GM20000 (cell line): ENCODE results near the gene RBM45.

ENCODE experiments used
- DNase-seq: peaks from one replicate; pipeline ENCODE4 v3.0.0; 2012; ENCODE audit warnings: low spot score
- TF ChIP-seq, protein P1 (sequence below): IDR thresholded peaks from 2 replicates; pipeline ENCODE4 v1.5.1; 2012; ENCODE audit warnings: mild to moderate bottlenecking, control low read depth; ENCODE audit errors: extremely low read depth, missing control alignments

RBM45 gene

DNA sequence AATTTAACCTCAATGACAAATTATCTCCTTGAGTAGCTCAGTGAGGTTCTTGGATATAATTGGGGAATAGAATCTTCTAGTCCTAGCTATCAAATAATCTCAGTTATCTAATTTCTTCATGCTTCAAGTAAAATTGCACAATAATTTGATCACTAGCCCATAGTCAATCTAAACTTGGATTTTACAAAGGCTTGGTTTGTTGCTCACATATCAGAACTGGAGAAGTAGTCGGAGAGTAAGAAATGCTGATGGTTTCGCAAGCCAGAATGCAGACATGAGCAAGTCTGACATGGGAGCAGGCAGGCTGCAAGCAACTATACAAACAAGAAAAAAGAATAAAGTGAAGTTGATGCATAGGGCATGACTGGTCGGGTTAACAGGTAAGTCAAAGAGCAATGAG is 28.0 kb upstream of the RBM45 start:
- TF ChIP-seq, protein P1, sequence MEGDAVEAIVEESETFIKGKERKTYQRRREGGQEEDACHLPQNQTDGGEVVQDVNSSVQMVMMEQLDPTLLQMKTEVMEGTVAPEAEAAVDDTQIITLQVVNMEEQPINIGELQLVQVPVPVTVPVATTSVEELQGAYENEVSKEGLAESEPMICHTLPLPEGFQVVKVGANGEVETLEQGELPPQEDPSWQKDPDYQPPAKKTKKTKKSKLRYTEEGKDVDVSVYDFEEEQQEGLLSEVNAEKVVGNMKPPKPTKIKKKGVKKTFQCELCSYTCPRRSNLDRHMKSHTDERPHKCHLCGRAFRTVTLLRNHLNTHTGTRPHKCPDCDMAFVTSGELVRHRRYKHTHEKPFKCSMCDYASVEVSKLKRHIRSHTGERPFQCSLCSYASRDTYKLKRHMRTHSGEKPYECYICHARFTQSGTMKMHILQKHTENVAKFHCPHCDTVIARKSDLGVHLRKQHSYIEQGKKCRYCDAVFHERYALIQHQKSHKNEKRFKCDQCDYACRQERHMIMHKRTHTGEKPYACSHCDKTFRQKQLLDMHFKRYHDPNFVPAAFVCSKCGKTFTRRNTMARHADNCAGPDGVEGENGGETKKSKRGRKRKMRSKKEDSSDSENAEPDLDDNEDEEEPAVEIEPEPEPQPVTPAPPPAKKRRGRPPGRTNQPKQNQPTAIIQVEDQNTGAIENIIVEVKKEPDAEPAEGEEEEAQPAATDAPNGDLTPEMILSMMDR: no peak
- DNase-seq: no peak

DNA sequence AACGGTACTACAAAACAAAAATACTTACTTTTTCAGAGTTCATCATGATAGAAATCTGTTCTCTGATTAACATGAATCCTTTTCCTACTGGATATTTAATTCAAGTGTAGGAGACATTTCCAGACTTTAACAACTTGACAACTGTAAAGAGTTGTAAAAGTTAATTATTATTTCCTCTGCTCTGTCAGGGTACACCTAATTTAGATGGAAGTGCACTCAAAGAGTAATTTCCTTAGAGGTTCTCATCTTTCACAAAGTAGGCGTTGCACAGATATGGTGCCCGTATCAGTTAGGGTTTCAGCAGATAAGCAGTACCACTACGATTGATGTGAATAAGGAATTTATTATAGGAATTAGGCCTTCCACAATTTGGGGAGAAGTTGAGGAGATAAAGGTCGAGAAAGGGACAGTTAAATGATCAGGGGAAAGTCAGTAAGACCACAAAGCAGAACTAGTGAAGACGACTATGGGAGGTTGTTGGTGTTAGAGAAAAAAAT is 23.4 kb upstream of the RBM45 start:
- TF ChIP-seq, protein P1: no peak

DNA sequence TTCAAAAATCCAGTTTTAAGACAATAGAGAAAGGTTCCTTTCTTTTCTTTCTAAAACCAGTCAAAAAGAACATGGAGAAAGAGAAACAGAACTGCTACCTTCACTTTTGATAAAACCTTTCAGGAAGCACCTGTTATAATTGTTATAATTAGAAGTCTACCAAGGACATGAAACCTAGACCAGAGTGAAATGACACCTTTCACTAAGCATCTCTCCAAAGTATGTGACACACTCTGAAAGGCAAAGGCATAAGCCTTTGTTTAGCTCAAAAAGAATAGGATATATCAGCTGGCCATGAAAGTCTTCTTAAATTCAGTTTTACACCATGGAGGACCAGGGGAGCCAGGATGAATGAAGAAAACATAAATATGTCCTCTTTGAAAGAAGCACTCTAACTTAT is 18.8 kb upstream of the RBM45 start:
- TF ChIP-seq, protein P1: no peak
- no peak for DNase-seq

More for the DNA sequence above, 23.4 kb upstream of the RBM45 start:
- DNase-seq: no peak

DNA sequence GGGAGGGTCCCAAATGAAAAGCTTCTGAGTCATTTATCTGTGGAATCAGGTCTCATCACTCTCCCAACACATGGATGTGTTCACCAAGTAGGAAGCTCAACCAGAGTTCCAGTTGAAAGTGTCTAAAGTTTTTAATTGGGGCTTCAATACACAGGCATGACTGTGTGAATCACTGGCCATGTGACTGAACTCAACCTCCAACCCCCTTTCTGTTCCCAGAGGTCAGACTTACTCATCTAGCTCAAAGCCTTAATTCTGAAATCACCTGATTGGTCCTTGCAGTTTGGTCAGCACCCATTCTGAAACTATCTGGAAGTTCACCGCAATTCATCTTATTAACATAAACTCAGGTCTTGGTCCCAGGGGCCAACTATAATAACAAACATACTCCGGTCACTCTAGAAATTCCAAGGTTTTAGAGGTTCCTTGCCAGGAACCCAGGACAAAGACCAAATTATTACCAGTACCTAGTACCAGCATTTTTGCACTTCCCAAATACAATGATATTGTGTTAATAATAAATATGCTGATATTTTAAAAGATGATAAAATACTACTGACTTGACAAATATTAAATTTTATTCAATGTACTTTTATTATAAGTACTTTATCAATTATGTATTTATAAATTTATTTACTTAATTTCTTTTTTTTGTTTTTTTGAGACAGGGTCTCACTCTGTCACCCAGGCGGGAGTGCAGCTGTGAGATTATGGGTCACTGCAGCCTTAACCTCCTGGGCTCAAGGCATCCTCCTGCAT is 10.7 kb upstream of the RBM45 start:
- DNase-seq: no peak

DNA sequence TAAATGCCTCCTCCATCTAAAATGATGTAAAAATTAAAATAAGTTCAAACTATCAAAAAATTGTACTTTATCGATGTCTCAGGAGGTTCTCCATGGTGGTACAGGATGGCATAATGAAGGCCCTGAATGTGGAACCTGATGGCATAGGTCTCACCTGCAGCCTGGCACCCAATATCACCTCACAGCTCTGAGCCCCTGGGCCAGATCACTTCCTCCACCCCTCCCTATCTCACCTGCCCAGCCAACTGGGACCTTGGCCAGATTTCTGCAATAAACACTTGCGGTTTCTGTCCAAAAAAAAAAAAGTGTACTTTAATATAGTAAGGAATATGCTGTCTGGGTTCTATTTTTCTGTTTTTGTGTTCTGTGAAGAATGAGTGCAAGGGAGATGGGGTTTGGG is 6.7 kb upstream of the RBM45 start:
- DNase-seq: no peak
- TF ChIP-seq, protein P1: no peak

More for the DNA sequence above, 10.7 kb upstream of the RBM45 start:
- TF ChIP-seq, protein P1: no peak

DNA sequence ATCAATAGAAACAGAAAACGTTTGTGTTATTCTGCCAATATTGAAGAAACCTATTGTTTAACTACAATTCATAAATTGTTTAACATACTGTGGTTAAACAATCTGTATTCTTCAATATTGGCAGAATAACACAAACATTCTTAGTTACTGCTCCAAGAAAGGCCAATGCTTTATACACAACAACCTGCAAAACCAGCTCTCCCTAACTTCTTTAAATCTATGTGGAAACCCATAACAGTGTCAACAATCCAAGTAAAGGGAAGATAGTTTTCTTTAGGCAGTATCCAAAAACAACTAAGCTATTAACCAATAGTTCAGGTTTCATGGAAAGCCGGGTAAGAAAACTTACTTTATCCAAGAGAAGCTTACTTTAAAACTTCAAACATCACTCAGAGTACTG is 6.2 kb upstream of the RBM45 start:
- DNase-seq: no peak
- TF ChIP-seq, protein P1: no peak

DNA sequence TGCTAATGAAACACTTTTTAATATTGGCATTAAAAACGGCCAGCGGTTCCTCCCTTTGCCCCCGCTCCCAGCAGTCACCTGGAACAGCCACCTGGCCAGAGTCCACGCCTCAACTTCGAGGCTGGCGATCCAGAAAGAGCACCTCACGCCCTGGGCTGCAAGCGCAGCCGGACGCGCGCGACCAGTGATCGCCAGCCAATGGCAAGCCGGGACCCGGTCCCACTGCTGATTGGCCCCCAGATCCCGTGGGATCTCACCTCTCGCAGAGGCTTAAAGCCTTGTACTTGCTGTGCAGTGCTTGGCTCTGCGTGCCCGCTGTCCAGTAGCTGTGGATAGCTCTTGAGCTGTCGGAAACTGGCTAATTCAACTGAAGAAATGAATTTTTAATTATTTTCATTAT is 4.1 kb upstream of the RBM45 start:
- no peak for DNase-seq
- TF ChIP-seq, protein P1: no peak
